Activated CD4-positive, CD25-positive, alpha-beta regulatory T cell (primary cell): ENCODE results near the gene RPS6KB2.
"Not testable (repeated sequence)": the region's sequence is repeated elsewhere in the genome, so short reads cannot be mapped to it uniquely, and the experiment has no call there.

Source experiments
- DNase-seq, 4 experiments: peaks; one replicate each; lab custom pipeline; 2025; lab: John Stamatoyannopoulos, UW

The RPS6KB2 gene

DNA sequence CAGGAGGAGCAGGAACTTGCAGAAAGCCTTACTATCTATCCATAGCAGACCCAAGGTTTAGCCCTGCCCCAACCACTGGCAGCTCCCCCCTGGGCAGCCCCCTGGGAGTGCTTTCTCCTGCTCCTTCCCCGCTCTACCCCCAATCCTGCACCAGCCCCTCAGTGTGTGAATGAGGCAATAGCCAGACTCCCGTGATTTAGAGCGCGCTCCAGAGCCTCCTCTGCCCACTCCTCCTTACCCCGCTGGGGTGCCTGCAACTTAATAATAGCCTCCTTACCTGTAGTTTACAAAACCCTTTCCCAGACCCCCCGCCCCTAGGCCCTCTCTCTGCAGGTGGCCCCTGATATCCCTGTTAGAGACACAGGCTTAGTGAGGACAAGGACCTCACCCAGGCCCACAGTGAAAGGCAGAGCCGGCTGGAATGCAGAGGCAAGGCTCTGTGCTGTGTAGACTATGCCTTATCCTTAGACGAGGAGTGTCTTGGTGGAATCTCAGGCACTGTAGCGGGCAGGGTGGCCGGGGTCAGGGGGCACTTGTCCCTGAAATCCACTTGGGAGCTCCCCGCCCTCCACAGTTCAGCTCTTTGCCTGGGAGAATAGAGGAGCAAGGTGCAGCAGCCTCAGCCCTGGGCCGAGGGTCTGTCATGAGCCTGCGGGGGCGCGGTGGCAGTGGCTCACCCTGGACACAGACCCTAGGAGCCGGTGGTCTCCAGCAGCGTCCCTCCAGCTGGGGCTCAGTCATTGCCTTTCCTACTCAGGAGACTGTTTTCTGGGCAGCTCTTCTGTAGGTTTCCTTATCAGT, 17.1 kb upstream of the RPS6KB2 start:
- DNase-seq: no peak

DNA sequence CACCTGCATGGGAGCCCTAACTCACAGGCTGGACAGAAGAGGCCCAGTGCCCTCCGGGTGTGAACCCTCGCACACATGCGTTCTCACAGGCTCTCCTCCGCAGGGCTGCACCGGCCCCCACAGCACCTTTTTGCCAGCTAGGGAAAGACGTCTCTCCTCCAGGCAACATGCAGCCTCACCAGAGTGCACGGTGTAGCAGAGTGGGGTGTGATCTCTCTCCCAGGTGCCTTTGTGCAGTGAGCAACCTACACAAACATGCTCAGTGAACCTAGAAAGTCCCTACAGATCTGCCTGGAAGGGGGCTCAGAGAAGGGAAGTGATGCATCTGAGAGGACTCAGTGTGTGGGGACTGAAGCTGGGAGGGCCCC, 16.5 kb upstream of the RPS6KB2 start:
- DNase-seq: no peak

DNA sequence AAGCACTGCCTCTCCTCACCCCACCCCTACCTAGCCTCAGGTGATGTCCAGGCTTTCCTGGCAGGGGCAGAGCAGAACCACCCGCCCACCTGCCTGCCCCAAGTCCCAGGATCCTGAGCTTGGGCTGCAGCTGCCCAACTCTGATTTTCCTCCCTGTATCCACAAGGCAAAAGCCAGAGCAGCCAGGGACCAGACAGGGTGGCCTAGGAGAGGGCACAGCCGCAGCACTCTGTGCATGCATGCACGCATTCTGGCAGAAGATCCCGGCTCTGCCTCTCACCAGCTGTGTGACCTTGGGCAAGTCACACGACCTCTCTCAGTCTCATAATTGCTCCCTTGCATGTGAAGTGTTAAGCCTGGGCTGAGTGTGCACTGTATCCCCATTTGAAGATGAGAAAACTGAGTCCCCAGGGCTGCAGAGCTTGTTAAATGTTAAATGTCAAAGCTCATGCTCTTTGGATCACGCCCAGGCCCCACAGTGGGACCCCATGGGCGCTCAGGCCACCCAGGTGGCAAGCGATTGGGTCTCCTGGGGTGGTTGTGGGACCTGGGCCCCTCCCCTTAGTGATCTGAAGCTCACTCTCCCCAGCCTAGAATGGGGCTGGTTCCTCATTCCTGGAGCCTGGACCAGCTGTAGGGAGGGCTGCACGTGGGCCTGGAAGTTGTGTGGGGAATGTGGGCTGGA, 15.7 kb upstream of the RPS6KB2 start:
- no peak for DNase-seq

DNA sequence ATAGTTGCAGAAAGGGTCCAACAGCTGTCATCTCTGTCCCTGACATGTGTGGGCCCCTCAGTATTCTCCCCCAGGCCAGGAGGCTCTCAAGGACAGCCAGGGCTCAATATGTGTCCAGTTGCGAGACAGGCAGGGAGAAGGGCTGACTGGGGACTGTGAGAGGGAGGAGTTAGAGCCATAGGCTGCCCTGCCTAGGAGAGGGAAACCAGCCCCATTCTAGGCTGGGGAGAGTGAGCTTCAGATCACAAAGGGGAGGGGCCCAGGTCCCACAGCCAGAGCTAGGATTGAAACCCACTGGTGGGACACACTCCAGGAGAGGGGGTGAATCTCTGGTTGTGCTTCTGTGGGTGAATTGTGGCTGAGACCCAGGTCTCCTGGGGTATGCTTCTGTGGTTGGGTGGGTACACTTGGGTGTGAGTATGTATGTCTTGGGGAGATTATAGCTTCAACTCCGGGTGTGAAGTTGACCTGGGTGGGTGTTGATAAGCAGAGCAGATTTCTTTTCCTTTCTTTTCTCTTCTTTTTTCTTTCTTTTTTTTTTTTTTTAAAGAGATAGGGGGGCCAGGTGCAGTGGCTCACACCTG, 14.9 kb upstream of the RPS6KB2 start:
- no peak for DNase-seq

DNA sequence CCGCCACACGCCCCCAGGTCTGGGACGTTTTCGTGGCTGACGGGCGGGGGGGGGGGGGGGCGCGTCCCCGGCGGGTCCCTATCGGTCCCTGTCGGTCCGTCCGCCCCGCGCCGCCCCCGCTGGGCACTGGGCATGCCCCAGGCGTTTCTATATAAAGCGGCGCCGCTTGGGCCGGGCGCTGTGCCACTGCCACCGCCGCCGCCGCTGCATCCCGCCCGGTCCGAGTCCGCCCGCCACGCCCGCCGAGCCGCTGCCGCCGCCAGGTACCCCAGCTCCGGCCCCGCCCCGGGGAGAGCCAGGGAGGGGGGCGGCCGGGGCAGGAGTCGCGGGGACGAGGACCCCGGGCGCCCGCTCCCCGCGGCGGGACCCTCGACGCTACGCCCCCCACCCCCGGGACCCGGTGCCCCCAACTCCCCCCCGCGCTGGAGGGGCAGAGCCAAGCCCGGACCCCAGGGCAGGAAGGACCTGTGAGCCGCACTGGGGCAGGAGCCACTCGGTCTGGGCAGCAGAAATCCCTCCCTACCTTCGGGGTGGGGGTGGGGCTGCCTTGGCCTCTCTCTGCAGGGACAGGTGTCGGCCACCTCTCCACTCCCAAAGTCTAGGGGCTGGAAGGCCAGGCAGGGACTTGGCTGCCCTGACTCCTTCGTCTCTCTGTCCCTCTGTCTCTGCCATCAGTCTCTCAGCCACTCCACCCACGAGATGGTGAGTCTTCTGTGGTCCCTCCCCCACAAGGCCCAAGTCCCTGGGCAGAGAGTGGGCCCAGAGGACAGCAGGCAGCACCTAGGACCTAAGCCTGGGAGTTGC, 12.6 kb upstream of the RPS6KB2 start, which contains the start of gene CARNS1:
TSS of gene CARNS1 (plus strand) at position 178 of the 804 bp plus-strand sequence. CDS start at position 700, 522 bp downstream.
- no peak for DNase-seq

DNA sequence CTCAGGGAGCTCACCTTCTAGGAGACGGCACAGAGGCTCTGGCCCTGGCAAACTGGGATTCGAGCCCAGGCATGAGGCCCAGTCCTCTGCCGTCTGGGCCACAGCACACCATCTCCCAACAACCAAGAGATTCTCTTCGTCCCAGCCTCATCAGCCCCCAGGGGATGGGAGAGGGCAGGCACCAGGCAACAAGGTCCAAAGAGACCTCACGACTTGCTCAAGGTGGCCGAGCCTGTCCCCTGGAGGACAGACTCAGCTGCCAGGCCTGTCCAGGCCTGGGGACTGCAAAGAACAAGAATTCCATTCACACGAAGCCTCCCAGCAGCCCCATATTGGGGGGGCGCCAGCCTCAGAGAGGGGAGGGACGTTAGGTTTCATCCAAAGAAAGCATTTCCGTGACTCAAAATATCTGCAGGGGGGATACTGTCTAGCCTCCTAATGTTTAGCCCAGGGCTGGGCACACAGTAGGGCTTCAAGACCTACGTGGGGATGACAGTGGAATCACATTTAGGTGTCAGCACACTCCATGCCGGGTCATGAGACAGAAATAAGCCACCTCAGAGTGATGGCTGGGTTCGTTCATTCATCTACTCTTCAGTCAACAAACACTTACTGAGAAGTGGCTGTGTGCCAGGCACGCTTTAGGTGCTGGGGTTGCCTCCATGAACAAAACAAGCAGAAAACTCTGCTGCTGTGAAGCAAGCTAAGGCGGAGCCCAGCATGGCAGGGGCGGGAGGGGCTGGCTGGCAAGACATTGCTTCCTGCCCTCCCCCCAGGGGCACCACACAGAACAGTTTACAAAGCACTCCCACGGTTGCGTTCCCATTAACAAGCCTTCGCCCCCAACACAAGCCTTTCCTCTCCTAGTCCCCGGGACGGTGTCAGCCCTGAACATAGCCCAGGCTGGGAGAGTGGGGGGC, 11.6 kb upstream of the RPS6KB2 start:
- peak in 3 of 4 experiments; percentile 26 to 83 (median 81) for DNase-seq

DNA sequence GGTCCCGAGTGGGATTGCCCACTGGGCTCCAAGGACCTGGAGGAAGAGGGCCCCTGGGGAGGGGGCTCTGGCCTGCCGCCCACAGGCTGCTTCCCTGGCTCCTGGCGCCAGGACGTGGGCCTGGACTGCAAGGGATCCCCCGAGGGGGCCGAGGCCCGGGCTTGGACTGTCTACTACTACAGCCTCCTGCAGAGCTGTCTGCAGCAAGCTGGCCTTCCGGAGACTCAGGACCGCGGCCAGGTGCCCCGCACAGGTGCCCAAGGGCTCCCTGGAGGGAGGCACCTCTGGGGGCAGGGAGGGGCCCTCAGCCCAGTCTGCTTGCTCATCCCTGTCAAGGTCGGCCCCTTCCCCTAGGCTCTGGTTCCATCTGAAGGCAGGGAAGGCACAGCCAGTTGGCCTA, 10.9 kb upstream of the RPS6KB2 start:
- DNase-seq: no peak

DNA sequence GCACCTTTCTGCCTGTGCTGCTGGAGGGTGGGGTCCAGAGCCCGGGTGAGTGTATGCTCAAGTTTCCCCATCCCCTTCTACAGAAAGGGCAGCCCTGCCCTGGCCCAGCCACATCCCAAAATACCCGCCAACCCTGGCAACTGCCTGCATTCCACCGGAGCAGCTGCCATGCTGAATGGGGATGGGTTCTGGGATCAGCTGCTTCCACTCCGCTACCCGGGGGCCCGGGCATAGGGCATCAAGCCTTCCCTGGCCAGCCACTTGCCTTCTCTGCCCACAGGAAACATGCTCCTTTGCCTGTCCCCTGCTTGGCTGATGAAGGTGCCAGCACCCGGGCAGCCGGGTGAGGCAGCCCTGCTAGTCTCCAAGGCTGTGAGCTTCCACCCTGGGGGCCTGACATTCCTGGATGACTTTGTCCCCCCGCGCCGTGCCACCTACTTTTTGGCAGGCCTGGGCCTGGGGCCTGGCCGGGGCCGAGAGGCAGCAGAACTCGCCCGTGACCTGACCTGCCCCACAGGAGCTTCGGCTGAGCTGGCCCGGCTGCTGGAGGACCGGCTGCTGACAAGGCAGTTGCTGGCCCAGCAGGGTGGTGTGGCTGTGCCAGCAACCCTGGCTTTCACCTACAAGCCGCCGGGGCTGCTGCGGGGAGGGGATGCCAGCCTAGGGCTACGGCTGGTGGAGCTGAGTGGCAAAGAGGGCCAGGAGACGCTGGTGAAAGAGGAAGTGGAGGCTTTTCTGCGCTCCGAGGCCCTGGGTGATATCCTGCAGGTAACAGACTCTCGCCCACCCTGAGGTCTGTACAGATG, 9.6 kb upstream of the RPS6KB2 start:
- DNase-seq: peak in 2 of 4 experiments; percentile 30 to 39

DNA sequence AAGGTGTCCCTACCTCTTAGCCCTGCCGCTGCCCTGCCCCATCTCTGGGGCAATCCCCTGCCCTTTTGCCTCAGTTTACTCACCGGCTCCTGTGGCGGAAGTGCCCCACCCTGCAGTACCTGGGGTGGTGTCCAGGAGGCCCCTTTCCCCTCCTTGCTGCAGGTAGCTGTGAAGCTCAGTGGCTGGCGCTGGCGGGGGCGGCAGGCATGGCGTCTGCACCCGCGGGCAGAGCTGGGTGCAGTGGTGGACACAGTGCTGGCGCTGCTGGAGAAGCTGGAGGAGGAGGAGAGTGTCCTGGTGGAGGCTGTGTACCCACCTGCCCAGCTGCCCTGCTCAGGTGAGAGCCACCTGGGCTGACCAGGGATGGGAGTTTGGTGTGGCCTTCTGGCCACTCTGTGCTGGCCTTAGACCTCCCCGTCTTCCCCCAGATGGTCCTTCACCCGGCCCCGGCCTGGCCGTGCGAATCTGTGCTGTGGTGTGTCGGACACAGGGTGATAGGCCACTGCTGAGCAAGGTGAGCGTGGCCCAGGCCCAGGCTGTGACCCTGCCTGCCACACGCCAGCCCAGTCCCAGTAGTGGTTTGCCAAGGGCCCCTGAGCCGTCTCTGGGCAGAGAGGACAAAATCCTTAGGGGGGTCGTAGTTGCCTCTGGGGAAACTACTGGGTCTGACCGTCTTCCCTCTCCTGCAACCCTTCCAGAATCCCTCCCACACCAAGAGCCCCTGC, 8.8 kb upstream of the RPS6KB2 start:
- DNase-seq: no peak

DNA sequence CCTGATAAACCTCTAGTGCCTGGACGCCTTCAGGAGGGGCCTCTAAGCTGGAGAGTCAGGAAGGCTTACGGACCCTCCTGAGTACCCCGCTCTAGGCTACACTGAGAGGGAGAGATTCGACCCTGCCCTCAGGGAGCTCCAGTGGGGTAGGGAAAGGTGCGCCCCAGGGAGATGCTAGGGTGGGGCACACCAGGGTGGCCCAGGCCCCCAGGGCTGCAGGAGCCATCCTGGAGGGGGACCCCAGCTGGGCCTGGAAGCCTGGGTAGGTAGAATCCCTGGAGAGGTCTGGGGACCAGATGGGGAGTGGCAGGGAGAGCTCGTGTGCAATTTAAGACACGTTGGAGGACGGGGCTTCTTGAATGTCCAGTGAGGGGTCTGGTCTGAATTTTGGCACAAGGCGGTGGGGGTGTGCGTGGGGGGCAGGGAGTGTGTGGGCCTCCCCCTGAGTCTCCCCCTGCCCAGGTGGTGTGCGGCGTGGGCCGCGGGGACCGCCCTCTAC, 8.1 kb upstream of the RPS6KB2 start:
- no peak for DNase-seq

DNA sequence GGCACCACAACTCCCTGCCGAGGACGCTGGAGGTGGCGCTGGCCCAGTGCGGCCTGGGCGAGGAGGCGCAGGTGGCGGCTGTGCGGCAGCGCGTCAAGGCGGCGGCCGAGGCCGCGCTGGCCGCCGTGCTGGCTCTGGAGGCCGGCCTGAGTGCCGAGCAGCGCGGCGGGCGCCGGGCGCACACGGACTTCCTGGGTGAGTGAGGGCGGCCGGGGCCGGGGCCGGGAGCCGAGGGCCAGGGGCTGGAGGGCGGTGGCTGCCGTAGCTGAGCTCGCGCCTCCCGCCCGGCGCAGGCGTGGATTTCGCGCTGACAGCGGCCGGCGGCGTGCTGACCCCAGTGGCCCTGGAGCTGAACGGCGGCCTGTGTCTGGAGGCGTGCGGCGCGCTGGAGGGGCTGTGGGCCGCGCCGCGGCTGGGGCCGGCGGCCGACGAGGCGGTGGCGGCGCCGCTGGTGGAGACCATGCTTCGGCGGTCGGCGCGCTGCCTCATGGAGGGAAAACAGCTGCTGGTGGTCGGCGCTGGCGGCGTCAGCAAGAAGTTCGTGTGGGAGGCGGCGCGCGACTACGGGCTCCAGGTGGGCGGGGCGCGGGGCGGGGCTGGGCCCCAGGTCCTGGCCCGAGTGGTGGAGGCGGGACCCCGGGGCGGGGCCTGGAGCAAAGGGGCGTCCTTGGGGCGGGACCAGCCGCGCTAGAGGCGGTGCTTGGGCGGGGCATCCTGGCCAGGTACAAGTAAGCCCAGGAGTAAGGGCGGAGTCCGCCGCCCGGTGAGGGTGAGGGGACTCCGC, 7.5 kb upstream of the RPS6KB2 start:
- DNase-seq: peak; percentile 98 to 99 (median 99)

DNA sequence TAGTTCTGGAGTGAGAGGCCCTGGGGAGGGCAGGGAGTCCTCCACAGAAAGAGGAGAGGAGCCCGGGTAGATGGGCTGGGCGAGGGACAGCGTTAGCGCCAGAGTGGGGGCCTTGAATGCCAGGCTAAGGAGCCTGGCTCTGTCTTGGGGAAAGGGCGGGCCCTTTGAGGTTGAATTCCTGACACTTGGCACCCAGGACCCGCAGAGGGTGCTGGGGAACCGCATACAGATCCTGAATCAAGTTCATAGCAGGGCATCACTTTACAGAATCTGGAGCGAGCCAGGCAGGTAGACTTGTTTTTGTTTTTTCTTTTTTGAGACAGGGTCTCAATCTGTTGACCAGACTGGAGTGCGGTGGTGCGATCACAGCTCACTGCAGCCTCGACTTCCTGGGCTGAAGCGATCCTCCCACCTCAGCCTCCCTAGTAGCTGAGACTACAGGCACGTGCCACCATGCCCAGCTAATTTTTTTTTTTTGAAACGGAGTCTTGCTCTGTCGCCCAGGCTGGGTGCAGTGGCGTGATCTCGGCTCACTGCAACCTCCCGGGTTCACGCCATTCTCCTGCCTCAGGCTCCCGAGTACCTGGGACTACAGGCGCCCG, 6.8 kb upstream of the RPS6KB2 start:
- no peak for DNase-seq

DNA sequence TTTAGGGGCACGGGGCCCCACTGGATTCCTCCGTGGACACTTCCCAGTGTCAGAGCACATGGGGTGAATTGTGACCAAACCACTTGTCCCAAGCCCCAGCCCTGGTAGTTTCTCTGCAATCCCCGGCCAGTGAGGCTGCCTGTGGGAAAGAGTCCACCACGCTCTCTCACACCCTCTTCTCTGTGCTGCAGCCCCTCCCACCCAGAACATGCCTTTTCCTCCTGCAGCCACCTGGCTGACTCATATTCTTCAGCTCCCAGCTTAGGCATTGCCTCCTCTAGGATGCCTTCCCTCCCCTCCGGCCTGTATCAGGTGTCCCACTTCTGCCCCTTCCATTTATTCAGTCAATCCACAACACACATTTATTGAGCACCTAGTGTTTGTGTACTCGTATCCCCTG, 5.4 kb upstream of the RPS6KB2 start:
- DNase-seq: no peak

DNA sequence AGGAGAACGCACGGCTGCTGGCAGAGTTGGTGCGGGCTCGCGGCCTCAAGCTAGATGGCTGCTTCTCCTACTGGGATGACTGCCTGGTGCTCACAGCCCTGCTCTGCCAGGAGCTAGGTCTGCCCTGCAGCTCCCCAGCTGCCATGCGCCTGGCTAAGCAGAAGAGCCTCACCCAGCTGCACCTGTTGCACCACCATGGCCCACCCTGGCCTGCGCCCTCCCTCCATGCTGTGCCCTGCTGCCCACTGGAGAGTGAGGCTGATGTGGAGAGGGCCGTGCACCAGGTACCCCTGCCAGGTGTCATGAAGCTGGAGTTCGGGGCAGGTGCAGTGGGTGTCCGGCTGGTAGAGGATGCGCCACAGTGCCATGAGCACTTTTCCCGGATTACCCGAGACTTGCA, 4.8 kb upstream of the RPS6KB2 start:
- no peak for DNase-seq

DNA sequence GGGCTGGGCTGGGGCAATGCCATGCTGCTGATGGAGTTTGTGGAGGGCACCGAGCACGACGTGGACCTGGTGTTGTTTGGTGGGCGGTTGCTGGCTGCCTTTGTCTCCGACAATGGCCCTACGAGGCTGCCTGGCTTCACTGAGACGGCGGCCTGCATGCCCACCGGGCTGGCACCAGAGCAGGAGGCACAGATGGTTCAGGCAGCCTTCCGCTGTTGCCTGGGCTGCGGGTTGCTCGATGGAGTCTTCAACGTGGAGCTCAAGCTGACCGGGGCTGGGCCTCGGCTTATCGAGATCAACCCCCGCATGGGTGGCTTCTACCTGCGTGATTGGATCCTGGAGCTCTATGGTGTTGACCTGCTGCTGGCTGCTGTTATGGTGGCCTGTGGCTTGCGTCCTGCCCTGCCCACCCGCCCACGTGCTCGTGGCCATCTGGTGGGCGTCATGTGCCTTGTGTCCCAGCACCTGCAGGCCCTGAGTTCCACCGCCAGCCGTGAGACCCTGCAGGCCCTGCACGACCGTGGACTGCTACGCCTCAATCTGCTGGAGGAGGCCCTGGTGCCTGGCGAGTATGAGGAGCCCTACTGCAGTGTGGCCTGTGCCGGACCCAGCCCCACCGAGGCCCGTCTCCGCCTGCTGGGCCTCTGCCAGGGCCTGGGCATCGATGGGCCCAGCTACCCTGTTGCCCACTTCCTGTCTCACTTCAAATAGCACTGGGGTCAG, 4.2 kb upstream of the RPS6KB2 start:
- no peak for DNase-seq

DNA sequence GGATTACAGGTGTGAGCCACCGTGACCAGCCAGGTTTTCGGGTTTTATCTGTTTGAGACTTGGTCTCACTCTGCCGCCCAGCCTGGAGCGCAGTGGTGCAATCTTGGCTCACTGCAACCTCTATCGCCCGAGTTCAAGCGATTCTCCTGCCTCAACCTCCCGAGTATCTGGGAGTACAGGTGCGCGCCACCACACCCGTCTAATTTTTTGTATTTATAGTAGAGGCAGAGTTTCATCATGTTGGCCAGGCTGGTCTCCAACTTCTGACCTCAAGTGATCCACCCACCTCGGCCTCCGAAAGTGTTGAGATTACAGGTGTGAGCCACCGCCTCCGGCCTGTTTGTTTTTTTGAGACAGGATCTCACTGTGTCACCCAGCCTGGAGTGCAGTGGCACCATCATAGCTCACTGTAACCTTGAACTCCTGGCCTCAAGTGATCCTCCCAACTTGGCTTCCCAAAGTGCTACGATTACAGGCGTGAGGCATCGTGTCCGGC, 882 bp upstream of the RPS6KB2 start:
- DNase-seq: not testable (repeated sequence)

DNA sequence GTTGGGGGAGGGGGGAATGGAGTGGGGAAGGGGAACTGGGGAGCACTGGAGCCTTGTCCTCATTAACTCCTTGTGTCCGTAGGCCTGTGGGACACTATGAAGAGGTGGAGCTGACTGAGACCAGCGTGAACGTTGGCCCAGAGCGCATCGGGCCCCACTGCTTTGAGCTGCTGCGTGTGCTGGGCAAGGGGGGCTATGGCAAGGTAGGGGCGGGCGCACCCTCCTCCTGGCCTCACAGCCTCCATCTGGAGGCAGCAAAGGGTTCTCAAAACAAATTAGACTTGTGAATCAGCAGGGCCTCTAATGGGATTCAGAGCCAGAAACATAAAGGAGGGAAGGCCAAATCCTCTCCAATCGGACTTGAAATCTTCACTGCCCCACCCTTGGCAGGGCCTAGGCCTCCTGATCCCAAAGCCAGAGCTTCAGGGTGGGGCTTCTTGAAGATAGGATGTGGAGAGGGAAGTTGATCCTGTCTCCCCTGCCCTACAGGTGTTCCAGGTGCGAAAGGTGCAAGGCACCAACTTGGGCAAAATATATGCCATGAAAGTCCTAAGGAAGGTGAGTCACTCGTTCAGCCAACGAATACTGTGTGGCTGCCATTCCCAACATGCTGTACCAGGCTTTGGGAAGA, 859 bp downstream of the RPS6KB2 start:
- no peak for DNase-seq
